K562 (cell line): ENCODE measurements around the gene PSMA5. TPM values are rescaled to one million over a fixed set of nuclear protein-coding genes. Genes with fewer than 3 reads are reported as not detected.
A peak's percentile ranks its signal among the peaks of the same experiment; 100 is the strongest.

Experiments used
- CHD4 ChIP-seq: fragments of 200-600 bp; sonication (generic); IDR thresholded peaks from 3 replicates; pipeline ENCODE4 v1.6.1; 2012; ENCODE audit warnings: low read depth, mild to moderate bottlenecking, mixed read lengths, low read length, inconsistent platforms; ENCODE audit not compliant: insufficient read depth, insufficient replicate concordance, poor library complexity, severe bottlenecking
- KAT7 ChIP-seq: sonication (generic); formaldehyde crosslinking; IDR thresholded peaks from 2 replicates; pipeline ENCODE4 v1.8.0; 2022; ENCODE audit warnings: missing genetic modification reagents, mild to moderate bottlenecking, borderline replicate concordance
- NFIC ChIP-seq: fragments of 450-650 bp; IDR thresholded peaks from 2 replicates; pipeline ENCODE4 v1.6.1; 2017; ENCODE audit warnings: mild to moderate bottlenecking, inconsistent platforms
- SMARCE1 ChIP-seq: fragments of 450-650 bp; IDR thresholded peaks from 2 replicates; pipeline ENCODE4 v1.7.1; 2016; ENCODE audit warnings: mild to moderate bottlenecking
- ZBTB1 ChIP-seq: sonication (generic); formaldehyde crosslinking; IDR thresholded peaks from 2 replicates; pipeline ENCODE4 v1.8.1; 2023; ENCODE audit warnings: missing genetic modification reagents, low read depth, mild to moderate bottlenecking, borderline replicate concordance
- ZKSCAN3 ChIP-seq: fragments of 250-450 bp; sonication (Bioruptor Pico); IDR thresholded peaks from 2 replicates; pipeline ENCODE4 v1.4.0; 2020
- ZNF316 ChIP-seq: fragments of 450-650 bp; IDR thresholded peaks from 2 replicates; pipeline ENCODE4 v1.6.1; 2016
- polyA plus RNA-seq, 8 experiments: library from polyadenylated mRNA; depleted of rRNA in 4 of 8; stranded (reverse) in 5 of 8; unstranded in 3 of 8; fragments of >200 nt; fragmentation: Nextera tagmentation in 2 of 8; fragmentation: Illumina TruSeq in 1 of 8; extraction: Ambion mirVana in 2 of 8; extraction: Trizol in 1 of 8; gene quantifications; 2 replicates each; pipeline versions ENCODE4 v1.2.1 to v1.2.3, GENCODE V29; 2011 to 2014; ENCODE audit warnings: inconsistent platforms in 1 of 8, missing spikeins in 1 of 8
- total RNA-seq, 7 experiments: library from RNA; depleted of rRNA in 6 of 7; stranded (reverse); fragments of >200 nt in 6 of 7; fragmentation: Illumina TruSeq in 2 of 7; extraction: Trizol in 2 of 7; gene quantifications; 2 replicates each; pipeline versions ENCODE4 v1.2.1 to v1.2.3, GENCODE V29; 2011 to 2021; ENCODE audit warnings: low replicate concordance in 1 of 7
- TF ChIP-seq, protein P1 (sequence below): fragments of 200-800 bp; sonication (Bioruptor generic); IDR thresholded peaks from 2 replicates; pipeline ENCODE4 v1.6.1; 2017; ENCODE audit warnings: missing genetic modification characterization, missing compliant biosample characterization
- TF ChIP-seq, protein P2 (sequence below), 3 experiments: fragments of 200-800 bp in 1 of 3; fragments of 250-450 bp in 1 of 3; fragments of 450-650 bp in 1 of 3; sonication (Bioruptor Pico) in 1 of 3; sonication (Bioruptor generic) in 1 of 3; formaldehyde crosslinking in 1 of 3; IDR thresholded peaks; 2 replicates each; pipeline versions ENCODE4 v1.6.1 to v1.8.0; 2016 to 2022; ENCODE audit warnings: mild to moderate bottlenecking in 2 of 3, missing genetic modification characterization in 2 of 3, missing compliant biosample characterization in 1 of 3, moderate library complexity in 1 of 3
- TF ChIP-seq, protein P3 (sequence below): fragments of 150-350 bp; conservative IDR thresholded peaks from 2 replicates; pipeline ENCODE4 v1.6.1; 2014; ENCODE audit warnings: low read length

PSMA5 gene
- total and polyA plus RNA-seq, 9 of the 15 experiments (the other 6 are each of a cell fraction or from before 2014, with no cell fraction given) = 82.6 to 542 (median 287) TPM

DNA sequence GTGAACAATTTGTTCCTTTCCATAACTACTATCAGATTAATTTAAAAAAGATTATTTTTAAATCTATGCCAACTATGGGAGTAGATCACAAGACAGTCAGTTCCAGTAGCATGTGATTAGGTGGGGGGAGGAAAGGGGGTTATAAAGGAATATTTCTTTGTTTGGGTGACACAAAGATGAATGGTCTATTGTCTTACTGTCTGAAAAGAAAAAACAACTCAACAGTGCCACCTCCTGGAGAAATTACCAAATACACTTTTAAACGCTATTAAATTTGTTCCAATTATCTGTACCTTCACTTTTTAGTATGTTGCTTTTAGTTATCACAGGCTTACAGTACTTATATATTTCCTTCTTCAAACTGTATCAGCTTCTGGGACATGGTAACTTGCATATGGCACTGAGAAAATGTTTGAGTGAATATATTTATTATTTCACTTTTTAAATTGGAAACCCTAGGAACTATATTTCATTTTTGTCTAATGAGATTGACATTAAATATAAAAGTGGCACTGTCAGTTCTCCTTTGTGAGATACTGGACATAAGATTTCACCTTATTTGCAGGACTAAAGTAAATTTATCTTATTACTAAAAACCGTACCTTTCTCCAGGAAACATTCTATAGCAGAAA is 26.8 kb downstream of the PSMA5 start (continued):
- TF ChIP-seq, protein P1, sequence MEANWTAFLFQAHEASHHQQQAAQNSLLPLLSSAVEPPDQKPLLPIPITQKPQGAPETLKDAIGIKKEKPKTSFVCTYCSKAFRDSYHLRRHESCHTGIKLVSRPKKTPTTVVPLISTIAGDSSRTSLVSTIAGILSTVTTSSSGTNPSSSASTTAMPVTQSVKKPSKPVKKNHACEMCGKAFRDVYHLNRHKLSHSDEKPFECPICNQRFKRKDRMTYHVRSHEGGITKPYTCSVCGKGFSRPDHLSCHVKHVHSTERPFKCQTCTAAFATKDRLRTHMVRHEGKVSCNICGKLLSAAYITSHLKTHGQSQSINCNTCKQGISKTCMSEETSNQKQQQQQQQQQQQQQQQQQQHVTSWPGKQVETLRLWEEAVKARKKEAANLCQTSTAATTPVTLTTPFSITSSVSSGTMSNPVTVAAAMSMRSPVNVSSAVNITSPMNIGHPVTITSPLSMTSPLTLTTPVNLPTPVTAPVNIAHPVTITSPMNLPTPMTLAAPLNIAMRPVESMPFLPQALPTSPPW (CRISPR knock-in tag) = peak; percentile 69
- TF ChIP-seq ZBTB1 (CRISPR knock-in tag) = no peak
- TF ChIP-seq, protein P2, sequence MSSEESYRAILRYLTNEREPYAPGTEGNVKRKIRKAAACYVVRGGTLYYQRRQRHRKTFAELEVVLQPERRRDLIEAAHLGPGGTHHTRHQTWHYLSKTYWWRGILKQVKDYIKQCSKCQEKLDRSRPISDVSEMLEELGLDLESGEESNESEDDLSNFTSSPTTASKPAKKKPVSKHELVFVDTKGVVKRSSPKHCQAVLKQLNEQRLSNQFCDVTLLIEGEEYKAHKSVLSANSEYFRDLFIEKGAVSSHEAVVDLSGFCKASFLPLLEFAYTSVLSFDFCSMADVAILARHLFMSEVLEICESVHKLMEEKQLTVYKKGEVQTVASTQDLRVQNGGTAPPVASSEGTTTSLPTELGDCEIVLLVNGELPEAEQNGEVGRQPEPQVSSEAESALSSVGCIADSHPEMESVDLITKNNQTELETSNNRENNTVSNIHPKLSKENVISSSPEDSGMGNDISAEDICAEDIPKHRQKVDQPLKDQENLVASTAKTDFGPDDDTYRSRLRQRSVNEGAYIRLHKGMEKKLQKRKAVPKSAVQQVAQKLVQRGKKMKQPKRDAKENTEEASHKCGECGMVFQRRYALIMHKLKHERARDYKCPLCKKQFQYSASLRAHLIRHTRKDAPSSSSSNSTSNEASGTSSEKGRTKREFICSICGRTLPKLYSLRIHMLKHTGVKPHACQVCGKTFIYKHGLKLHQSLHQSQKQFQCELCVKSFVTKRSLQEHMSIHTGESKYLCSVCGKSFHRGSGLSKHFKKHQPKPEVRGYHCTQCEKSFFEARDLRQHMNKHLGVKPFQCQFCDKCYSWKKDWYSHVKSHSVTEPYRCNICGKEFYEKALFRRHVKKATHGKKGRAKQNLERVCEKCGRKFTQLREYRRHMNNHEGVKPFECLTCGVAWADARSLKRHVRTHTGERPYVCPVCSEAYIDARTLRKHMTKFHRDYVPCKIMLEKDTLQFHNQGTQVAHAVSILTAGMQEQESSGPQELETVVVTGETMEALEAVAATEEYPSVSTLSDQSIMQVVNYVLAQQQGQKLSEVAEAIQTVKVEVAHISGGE (CRISPR knock-in tag; IDR thresholded peaks at IDR 0.05) = no peak
- no peak for TF ChIP-seq ZNF316
- no peak for TF ChIP-seq NFIC
- no peak for TF ChIP-seq CHD4
- no peak for TF ChIP-seq SMARCE1
- no peak for TF ChIP-seq ZKSCAN3 (CRISPR knock-in tag)
- no peak for TF ChIP-seq KAT7 (CRISPR knock-in tag)
- TF ChIP-seq, protein P3, sequence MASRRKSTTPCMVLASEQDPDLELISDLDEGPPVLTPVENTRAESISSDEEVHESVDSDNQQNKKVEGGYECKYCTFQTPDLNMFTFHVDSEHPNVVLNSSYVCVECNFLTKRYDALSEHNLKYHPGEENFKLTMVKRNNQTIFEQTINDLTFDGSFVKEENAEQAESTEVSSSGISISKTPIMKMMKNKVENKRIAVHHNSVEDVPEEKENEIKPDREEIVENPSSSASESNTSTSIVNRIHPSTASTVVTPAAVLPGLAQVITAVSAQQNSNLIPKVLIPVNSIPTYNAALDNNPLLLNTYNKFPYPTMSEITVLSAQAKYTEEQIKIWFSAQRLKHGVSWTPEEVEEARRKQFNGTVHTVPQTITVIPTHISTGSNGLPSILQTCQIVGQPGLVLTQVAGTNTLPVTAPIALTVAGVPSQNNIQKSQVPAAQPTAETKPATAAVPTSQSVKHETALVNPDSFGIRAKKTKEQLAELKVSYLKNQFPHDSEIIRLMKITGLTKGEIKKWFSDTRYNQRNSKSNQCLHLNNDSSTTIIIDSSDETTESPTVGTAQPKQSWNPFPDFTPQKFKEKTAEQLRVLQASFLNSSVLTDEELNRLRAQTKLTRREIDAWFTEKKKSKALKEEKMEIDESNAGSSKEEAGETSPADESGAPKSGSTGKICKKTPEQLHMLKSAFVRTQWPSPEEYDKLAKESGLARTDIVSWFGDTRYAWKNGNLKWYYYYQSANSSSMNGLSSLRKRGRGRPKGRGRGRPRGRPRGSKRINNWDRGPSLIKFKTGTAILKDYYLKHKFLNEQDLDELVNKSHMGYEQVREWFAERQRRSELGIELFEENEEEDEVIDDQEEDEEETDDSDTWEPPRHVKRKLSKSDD = no peak
